Nephron progenitor cell (in vitro differentiated cells): ENCODE measurements around the gene VWC2.

ENCODE experiments used
- DNase-seq: peaks from one replicate; pipeline ENCODE4 v3.0.0; 2021
- H3K27ac Mint-ChIP-seq: 2 replicates; pipeline ENCODE4 v1.8.0; 2021; ENCODE audit warnings: mild to moderate bottlenecking, moderate library complexity, mixed read lengths
- H3K27me3 Mint-ChIP-seq: 2 replicates; pipeline ENCODE4 v1.8.0; 2021; ENCODE audit warnings: mild to moderate bottlenecking, low read depth, mixed read lengths; ENCODE audit not compliant: poor library complexity
- H3K36me3 Mint-ChIP-seq: 2 replicates; pipeline ENCODE4 v1.8.0; 2021; ENCODE audit warnings: low read depth, mixed read lengths
- H3K4me1 Mint-ChIP-seq: 2 replicates; pipeline ENCODE4 v1.8.0; 2021; ENCODE audit warnings: mixed read lengths
- H3K4me3 Mint-ChIP-seq: 2 replicates; pipeline ENCODE4 v1.8.0; 2021; ENCODE audit warnings: mild to moderate bottlenecking, moderate library complexity, mixed read lengths
- H3K9me3 Mint-ChIP-seq: 2 replicates; pipeline ENCODE4 v1.8.0; 2021; ENCODE audit warnings: mild to moderate bottlenecking, moderate library complexity, mixed read lengths
- CTCF ChIP-seq: fragments of 200-600 bp; sonication (generic); IDR thresholded peaks from 2 replicates; pipeline ENCODE4 v1.5.0; 2021; ENCODE audit warnings: antibody characterized with exemption

The VWC2 gene

GRCh38 chr7:49772916-49773217 is 571 bp upstream of the VWC2 start:
- H3K4me1 Mint-ChIP-seq, result peaks cover 17% of the 10 kb centered on the region
- no peak overlapping the region for H3K27ac Mint-ChIP-seq

GRCh38 chr7:49773936-49774458 is 559 bp downstream of the VWC2 start:
- H3K4me3 Mint-ChIP-seq, result peak overlapping the region; percentile 87
- no peak for TF ChIP-seq CTCF
- H3K36me3 Mint-ChIP-seq, result no peaks in the 10 kb centered on the region
- peak; percentile 37 for DNase-seq
- peaks cover 17% of the 10 kb centered on the region for H3K4me1 Mint-ChIP-seq
- H3K9me3 Mint-ChIP-seq, result peaks cover 3% of the 10 kb centered on the region
- no peak overlapping the region for H3K27ac Mint-ChIP-seq
- H3K27me3 Mint-ChIP-seq, result peaks cover 94% of the 10 kb centered on the region

More at GRCh38 chr7:49772916-49773217, 571 bp upstream of the VWC2 start:
- Mint-ChIP-seq H3K27me3 (peaks cover 92% of the 10 kb centered on the region), H3K36me3 (no peaks in the 10 kb centered on the region), H3K4me3 (peak overlapping the region; percentile 91), H3K9me3 (peaks cover 3% of the 10 kb centered on the region)
- no peak for DNase-seq
- no peak for TF ChIP-seq CTCF

GRCh38 chr7:49774459-49775064 is 1.1 kb downstream of the VWC2 start:
- peaks cover 94% of the 10 kb centered on the region for H3K27me3 Mint-ChIP-seq
- no peak overlapping the region for H3K27ac Mint-ChIP-seq
- TF ChIP-seq CTCF, result no peak
- H3K9me3 Mint-ChIP-seq, result peaks cover 3% of the 10 kb centered on the region
- peaks cover 17% of the 10 kb centered on the region for H3K4me1 Mint-ChIP-seq
- H3K36me3 Mint-ChIP-seq, result no peaks in the 10 kb centered on the region
- DNase-seq, result peak; percentile 58
- peak overlapping the region; percentile 87 for H3K4me3 Mint-ChIP-seq

GRCh38 chr7:49775065-49775948 is 1.9 kb downstream of the VWC2 start:
- Mint-ChIP-seq H3K9me3 (peaks cover 8% of the 10 kb centered on the region), H3K4me1 (peaks cover 17% of the 10 kb centered on the region), H3K27ac (no peak overlapping the region), H3K36me3 (no peaks in the 10 kb centered on the region), H3K4me3 (peak overlapping the region; percentile 87), H3K27me3 (peaks cover 92% of the 10 kb centered on the region)
- TF ChIP-seq CTCF, result no peak
- peak; percentile 61 for DNase-seq

GRCh38 chr7:49775949-49776443 is 2.6 kb downstream of the VWC2 start:
- DNase-seq, result no peak
- TF ChIP-seq CTCF, result no peak
- Mint-ChIP-seq H3K27me3 (peaks cover 90% of the 10 kb centered on the region), H3K36me3 (no peaks in the 10 kb centered on the region), H3K4me1 (peaks cover 17% of the 10 kb centered on the region), H3K9me3 (peaks cover 8% of the 10 kb centered on the region), H3K27ac (no peak overlapping the region), H3K4me3 (peak overlapping the region; percentile 68)
